Measurements from ENCODE around the gene GHRHR. TPM values are rescaled to one million over a fixed set of nuclear protein-coding genes. Genes with fewer than 3 reads are reported as not detected.

Gene GHRHR
- total RNA-seq, 6 donors from 2014 or later, result 0.67 to 3.1 (median 1.1) TPM; not detected in 2

- ATAC-seq (ENCODE audit: low FRiP score in 2 of 2) (no peak), DNase-seq (no peak)
- Histone ChIP-seq H3K27ac (no peak overlapping the region), H3K4me3 (no peak overlapping the region), H3K4me1 (peaks cover 0 to 6% (median 3%) of the 10 kb centered on the region in 4 donors), H3K9me3 (no peaks in the 10 kb centered on the region), H3K27me3 (no peaks in the 10 kb centered on the region), H3K36me3 (no peaks in the 10 kb centered on the region)
- WGBS, 2 donors, result 82 to 92% methylated on average over 2 to 3 of the region's 3 CpGs
- no peak for TF ChIP-seq POLR2A (IDR thresholded peaks at IDR 0.05)
- TF ChIP-seq CTCF (IDR thresholded peaks at IDR 0.05), result no peak
- no peak for TF ChIP-seq POLR2AphosphoS5 (IDR thresholded peaks at IDR 0.05)
- no peak for TF ChIP-seq EP300 (IDR thresholded peaks at IDR 0.05)
Observed at GRCh38 chr7:31022726-31023125, 59.0 kb downstream of the GHRHR start.

GRCh38 chr7:31023877-31024276 lies 60.1 kb downstream of the GHRHR start:
- WGBS, 2 donors, result 86 to 91% methylated on average over 5 of the region's 5 CpGs
- DNase-seq (no peak), ATAC-seq (ENCODE audit: low FRiP score in 2 of 2) (no peak)
- Histone ChIP-seq H3K27me3 (no peaks in the 10 kb centered on the region), H3K9me3 (no peaks in the 10 kb centered on the region), H3K4me3 (no peak overlapping the region), H3K4me1 (peaks cover 0 to 6% (median 3%) of the 10 kb centered on the region in 4 donors), H3K27ac (no peak overlapping the region), H3K36me3 (no peaks in the 10 kb centered on the region)
- TF ChIP-seq EP300 (IDR thresholded peaks at IDR 0.05), result no peak
- no peak for TF ChIP-seq POLR2AphosphoS5 (IDR thresholded peaks at IDR 0.05)
- TF ChIP-seq POLR2A (IDR thresholded peaks at IDR 0.05), result no peak
- TF ChIP-seq CTCF (IDR thresholded peaks at IDR 0.05), result no peak

DNA sequence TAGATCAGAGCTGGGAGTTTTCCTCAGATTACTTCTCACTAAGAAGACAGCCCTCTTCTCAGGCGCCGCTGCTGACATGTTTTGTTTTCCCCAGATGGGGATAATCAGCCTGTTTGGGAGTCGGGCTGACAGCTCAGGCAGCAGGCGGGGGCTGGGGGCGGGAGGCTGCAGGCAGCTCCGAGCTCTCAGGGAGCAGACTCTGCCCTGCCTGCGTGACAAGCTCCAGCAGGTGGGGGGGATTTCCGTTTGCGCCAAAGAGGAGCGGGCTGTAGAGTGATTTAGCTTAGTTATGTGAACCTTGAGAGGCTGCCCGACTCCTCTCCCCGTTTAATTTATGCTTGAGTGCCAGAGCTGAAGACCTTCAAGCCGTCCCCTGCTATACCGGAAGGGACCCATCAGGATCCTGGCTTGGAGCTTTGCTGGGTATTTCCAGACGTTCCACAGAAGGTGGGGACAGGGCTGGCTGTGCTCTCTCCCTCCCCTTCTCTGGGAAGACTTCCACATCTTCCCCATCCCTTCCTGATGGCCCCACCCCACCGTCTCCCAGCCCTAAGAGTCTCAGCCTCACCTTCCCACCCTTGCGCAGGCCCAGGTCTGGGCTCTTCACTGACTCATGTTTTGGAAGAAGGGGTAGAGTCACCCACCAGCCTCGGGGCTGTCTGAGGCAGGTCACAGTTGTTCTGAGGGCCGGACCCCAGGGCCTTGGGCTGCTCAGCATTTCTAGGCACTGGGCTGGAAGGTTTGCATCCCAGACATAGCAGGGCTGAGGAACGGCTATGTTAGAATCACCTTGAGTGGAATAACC lies 63.6 kb downstream of the GHRHR start:
- Histone ChIP-seq H3K4me1 (peaks cover 0 to 6% (median 3%) of the 10 kb centered on the region in 4 donors), H3K36me3 (no peaks in the 10 kb centered on the region), H3K27ac (no peak overlapping the region), H3K4me3 (no peak overlapping the region), H3K9me3 (no peaks in the 10 kb centered on the region), H3K27me3 (no peaks in the 10 kb centered on the region)
- TF ChIP-seq EP300 (IDR thresholded peaks at IDR 0.05), result no peak
- no peak for TF ChIP-seq POLR2A (IDR thresholded peaks at IDR 0.05)
- TF ChIP-seq CTCF (IDR thresholded peaks at IDR 0.05), result no peak
- TF ChIP-seq POLR2AphosphoS5 (IDR thresholded peaks at IDR 0.05), result no peak
- WGBS, 2 donors, result 35 to 40% methylated on average over 11 to 20 of the region's 20 CpGs
- ATAC-seq (ENCODE audit: low FRiP score in 2 of 2) (peak in 1 of 2 donors; percentile 9), DNase-seq (no peak)

DNA sequence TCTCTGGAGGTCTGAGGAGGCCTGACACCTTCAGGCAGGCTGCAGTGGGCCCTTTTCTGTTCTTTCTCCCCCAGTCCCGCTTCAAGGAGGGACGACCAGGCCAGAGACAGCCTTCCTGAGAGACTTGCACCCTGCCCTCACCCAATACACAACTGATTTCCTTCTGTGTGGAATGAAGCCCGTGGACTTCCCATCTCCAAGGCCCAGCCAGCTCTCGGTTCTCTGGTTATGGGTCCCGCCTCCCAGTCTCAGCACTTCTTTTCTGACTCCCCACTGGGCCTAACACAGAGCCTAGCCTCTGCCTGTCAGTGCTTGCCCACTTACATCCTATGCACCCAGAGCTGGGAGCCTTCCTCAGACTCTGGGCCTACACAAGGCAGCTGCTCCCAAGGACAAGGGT lies 64.3 kb downstream of the GHRHR start:
- no peak overlapping the region for H3K27ac ChIP-seq
- peaks cover 0 to 6% (median 3%) of the 10 kb centered on the region in 4 donors for H3K4me1 ChIP-seq
- H3K36me3 ChIP-seq, result no peaks in the 10 kb centered on the region
- H3K9me3 ChIP-seq, result no peaks in the 10 kb centered on the region
- DNase-seq (no peak), ATAC-seq (ENCODE audit: low FRiP score in 2 of 2) (peak in 1 of 2 donors; percentile 9)
- H3K27me3 ChIP-seq, result no peaks in the 10 kb centered on the region
- no peak overlapping the region for H3K4me3 ChIP-seq
- TF ChIP-seq CTCF (IDR thresholded peaks at IDR 0.05), result no peak
- TF ChIP-seq POLR2AphosphoS5 (IDR thresholded peaks at IDR 0.05), result no peak
- TF ChIP-seq POLR2A (IDR thresholded peaks at IDR 0.05), result no peak
- TF ChIP-seq EP300 (IDR thresholded peaks at IDR 0.05), result no peak
- 94 to 96% methylated on average over 5 of the region's 5 CpGs for WGBS, 2 donors
